Measurements from ENCODE around the gene PADI1.

The PADI1 gene

GRCh38 chr1:17286646-17287045, 81.7 kb downstream of the PADI1 start:
- H3K9ac ChIP-seq (ENCODE audit: insufficient read length, low read depth) = no peak overlapping the region
- no peaks in the 10 kb centered on the region for H3K27me3 ChIP-seq (ENCODE audit: insufficient read depth, insufficient read length)
- H3K36me3 ChIP-seq (ENCODE audit: insufficient read depth, insufficient read length, low read length) = no peaks in the 10 kb centered on the region
- TF ChIP-seq ZNF274 (IDR thresholded peaks at IDR 0.05; ENCODE audit: low read depth, low read length) (no peak), YY1 (IDR thresholded peaks at IDR 0.05; ENCODE audit: insufficient read depth, insufficient read length) (no peak), SUZ12 (IDR thresholded peaks at IDR 0.05; ENCODE audit: extremely low read depth, insufficient read depth, insufficient read length) (no peak)
- H3K4me3 ChIP-seq (ENCODE audit: insufficient read length, low read depth) = no peak overlapping the region
- no peaks in the 10 kb centered on the region for H3K9me3 ChIP-seq (ENCODE audit: insufficient read depth, low read length)
- peaks cover 7% of the 10 kb centered on the region for H3K4me1 ChIP-seq (ENCODE audit: insufficient read depth, insufficient read length)
- no peak for DNase-seq (ENCODE audit: low read depth, low spot score)

GRCh38 chr1:17287130-17287776, 82.3 kb downstream of the PADI1 start:
- no peak for DNase-seq (ENCODE audit: low read depth, low spot score)
- TF ChIP-seq ZNF274 (IDR thresholded peaks at IDR 0.05; ENCODE audit: low read depth, low read length) (no peak), YY1 (IDR thresholded peaks at IDR 0.05; ENCODE audit: insufficient read depth, insufficient read length) (no peak), SUZ12 (IDR thresholded peaks at IDR 0.05; ENCODE audit: extremely low read depth, insufficient read depth, insufficient read length) (no peak)
- H3K36me3 ChIP-seq (ENCODE audit: insufficient read depth, insufficient read length, low read length) = no peaks in the 10 kb centered on the region

GRCh38 chr1:17289721-17290120, 84.8 kb downstream of the PADI1 start:
- H3K36me3 ChIP-seq (ENCODE audit: insufficient read depth, insufficient read length, low read length) = no peaks in the 10 kb centered on the region
- DNase-seq (ENCODE audit: low read depth, low spot score) = no peak
- peaks cover 7% of the 10 kb centered on the region for H3K4me1 ChIP-seq (ENCODE audit: insufficient read depth, insufficient read length)
- no peaks in the 10 kb centered on the region for H3K9me3 ChIP-seq (ENCODE audit: insufficient read depth, low read length)
- TF ChIP-seq YY1 (IDR thresholded peaks at IDR 0.05; ENCODE audit: insufficient read depth, insufficient read length) = no peak
- no peak for TF ChIP-seq ZNF274 (IDR thresholded peaks at IDR 0.05; ENCODE audit: low read depth, low read length)
- no peak for TF ChIP-seq SUZ12 (IDR thresholded peaks at IDR 0.05; ENCODE audit: extremely low read depth, insufficient read depth, insufficient read length)
- no peak overlapping the region for H3K4me3 ChIP-seq (ENCODE audit: insufficient read length, low read depth)
- no peak overlapping the region for H3K9ac ChIP-seq (ENCODE audit: insufficient read length, low read depth)
- no peaks in the 10 kb centered on the region for H3K27me3 ChIP-seq (ENCODE audit: insufficient read depth, insufficient read length)

More at GRCh38 chr1:17287130-17287776, 82.3 kb downstream of the PADI1 start:
- no peak overlapping the region for H3K9ac ChIP-seq (ENCODE audit: insufficient read length, low read depth)
- no peaks in the 10 kb centered on the region for H3K27me3 ChIP-seq (ENCODE audit: insufficient read depth, insufficient read length)
- no peak overlapping the region for H3K4me3 ChIP-seq (ENCODE audit: insufficient read length, low read depth)
- peaks cover 7% of the 10 kb centered on the region for H3K4me1 ChIP-seq (ENCODE audit: insufficient read depth, insufficient read length)
- no peaks in the 10 kb centered on the region for H3K9me3 ChIP-seq (ENCODE audit: insufficient read depth, low read length)

- TF ChIP-seq YY1 (IDR thresholded peaks at IDR 0.05; ENCODE audit: insufficient read depth, insufficient read length) (no peak), ZNF274 (IDR thresholded peaks at IDR 0.05; ENCODE audit: low read depth, low read length) (no peak)
- Histone ChIP-seq H3K36me3 (ENCODE audit: insufficient read depth, insufficient read length, low read length) (no peaks in the 10 kb centered on the region), H3K9me3 (ENCODE audit: insufficient read depth, low read length) (no peaks in the 10 kb centered on the region), H3K27me3 (ENCODE audit: insufficient read depth, insufficient read length) (no peaks in the 10 kb centered on the region), H3K9ac (ENCODE audit: insufficient read length, low read depth) (no peak overlapping the region), H3K4me3 (ENCODE audit: insufficient read length, low read depth) (no peak overlapping the region), H3K4me1 (ENCODE audit: insufficient read depth, insufficient read length) (peaks cover 7% of the 10 kb centered on the region)
- no peak for DNase-seq (ENCODE audit: low read depth, low spot score)
Measured at GRCh38 chr1:17290553-17290952, 85.6 kb downstream of the PADI1 start.

- no peak for DNase-seq (ENCODE audit: low read depth, low spot score)
- TF ChIP-seq ZNF274 (IDR thresholded peaks at IDR 0.05; ENCODE audit: low read depth, low read length) (no peak), SUZ12 (IDR thresholded peaks at IDR 0.05; ENCODE audit: extremely low read depth, insufficient read depth, insufficient read length) (no peak), YY1 (IDR thresholded peaks at IDR 0.05; ENCODE audit: insufficient read depth, insufficient read length) (no peak)
- Histone ChIP-seq H3K9ac (ENCODE audit: insufficient read length, low read depth) (no peak overlapping the region), H3K36me3 (ENCODE audit: insufficient read depth, insufficient read length, low read length) (no peaks in the 10 kb centered on the region), H3K9me3 (ENCODE audit: insufficient read depth, low read length) (no peaks in the 10 kb centered on the region), H3K4me3 (ENCODE audit: insufficient read length, low read depth) (no peak overlapping the region), H3K27me3 (ENCODE audit: insufficient read depth, insufficient read length) (no peaks in the 10 kb centered on the region), H3K4me1 (ENCODE audit: insufficient read depth, insufficient read length) (no peaks in the 10 kb centered on the region)
Measured at GRCh38 chr1:17292299-17293160, 87.6 kb downstream of the PADI1 start.

GRCh38 chr1:17293681-17294425, 88.9 kb downstream of the PADI1 start:
- Histone ChIP-seq H3K27me3 (ENCODE audit: insufficient read depth, insufficient read length) (no peaks in the 10 kb centered on the region), H3K9me3 (ENCODE audit: insufficient read depth, low read length) (no peaks in the 10 kb centered on the region), H3K36me3 (ENCODE audit: insufficient read depth, insufficient read length, low read length) (no peaks in the 10 kb centered on the region), H3K4me1 (ENCODE audit: insufficient read depth, insufficient read length) (no peaks in the 10 kb centered on the region), H3K4me3 (ENCODE audit: insufficient read length, low read depth) (no peak overlapping the region), H3K9ac (ENCODE audit: insufficient read length, low read depth) (no peak overlapping the region)
- TF ChIP-seq YY1 (IDR thresholded peaks at IDR 0.05; ENCODE audit: insufficient read depth, insufficient read length) (no peak), ZNF274 (IDR thresholded peaks at IDR 0.05; ENCODE audit: low read depth, low read length) (no peak), SUZ12 (IDR thresholded peaks at IDR 0.05; ENCODE audit: extremely low read depth, insufficient read depth, insufficient read length) (no peak)
- DNase-seq (ENCODE audit: low read depth, low spot score) = no peak

- DNase-seq (ENCODE audit: low read depth, low spot score) = no peak
- Histone ChIP-seq H3K36me3 (ENCODE audit: insufficient read depth, insufficient read length, low read length) (no peaks in the 10 kb centered on the region), H3K4me3 (ENCODE audit: insufficient read length, low read depth) (no peak overlapping the region), H3K27me3 (ENCODE audit: insufficient read depth, insufficient read length) (no peaks in the 10 kb centered on the region), H3K4me1 (ENCODE audit: insufficient read depth, insufficient read length) (no peaks in the 10 kb centered on the region), H3K9ac (ENCODE audit: insufficient read length, low read depth) (no peak overlapping the region), H3K9me3 (ENCODE audit: insufficient read depth, low read length) (no peaks in the 10 kb centered on the region)
- TF ChIP-seq ZNF274 (IDR thresholded peaks at IDR 0.05; ENCODE audit: low read depth, low read length) = no peak
- TF ChIP-seq YY1 (IDR thresholded peaks at IDR 0.05; ENCODE audit: insufficient read depth, insufficient read length) = no peak
- TF ChIP-seq SUZ12 (IDR thresholded peaks at IDR 0.05; ENCODE audit: extremely low read depth, insufficient read depth, insufficient read length) = no peak
Measured at GRCh38 chr1:17295292-17295691, 90.4 kb downstream of the PADI1 start.

All from NT2/D1 (cell line).